GM23338 (cell line): ENCODE data around the gene ISG20. TPM values are rescaled to one million over a fixed set of nuclear protein-coding genes. Genes with fewer than 3 reads are reported as not detected.

Experiments used
- ATAC-seq: fragments of 200-7000 bp; cut with Tn5 transposase; 3 replicates; pipeline ENCODE4 v1.9.1; 2020
- DNase-seq: peaks from one replicate; pipeline ENCODE4 v3.0.0-alpha.2; 2015; ENCODE audit warnings: low spot score
- H2AFZ ChIP-seq: fragments of 200-600 bp; sonication (generic); 2 replicates; pipeline ENCODE4 v1.8.0; 2016; ENCODE audit warnings: antibody characterized with exemption, mild to moderate bottlenecking, moderate library complexity
- H3F3A ChIP-seq: fragments of 200-600 bp; sonication (generic); replicated peaks from 2 replicates; pipeline ENCODE4 v1.8.0; 2017; ENCODE audit warnings: antibody characterized with exemption, mixed run types, low read depth
- H3K27ac ChIP-seq: fragments of 200-600 bp; sonication (generic); 2 replicates; pipeline ENCODE4 v1.6.1; 2016; ENCODE audit warnings: low read depth
- H3K27me3 ChIP-seq: fragments of 200-600 bp; sonication (generic); 2 replicates; pipeline ENCODE4 v1.8.0; 2016; ENCODE audit warnings: mild to moderate bottlenecking, mixed run types, moderate library complexity; ENCODE audit not compliant: insufficient read depth
- H3K36me3 ChIP-seq: fragments of 200-600 bp; sonication (generic); 2 replicates; pipeline ENCODE4 v1.8.0; 2016; ENCODE audit warnings: mild to moderate bottlenecking; ENCODE audit not compliant: insufficient read depth
- H3K4me1 ChIP-seq: fragments of 200-600 bp; sonication (generic); 2 replicates; pipeline ENCODE4 v1.8.0; 2016; ENCODE audit warnings: mild to moderate bottlenecking, moderate library complexity; ENCODE audit not compliant: insufficient read depth
- H3K4me2 ChIP-seq: fragments of 200-600 bp; sonication (generic); 2 replicates; pipeline ENCODE4 v1.7.1; 2017; ENCODE audit warnings: mixed run types
- H3K4me3 ChIP-seq: fragments of 200-600 bp; sonication (generic); 2 replicates; pipeline ENCODE4 v1.6.1; 2016; ENCODE audit warnings: mixed run types
- H3K79me2 ChIP-seq: fragments of 200-600 bp; sonication (generic); replicated peaks from 2 replicates; pipeline ENCODE4 v1.8.0; 2017; ENCODE audit warnings: mild to moderate bottlenecking; ENCODE audit not compliant: insufficient read depth
- H3K9me2 ChIP-seq: fragments of 200-600 bp; sonication (generic); 2 replicates; pipeline ENCODE4 v1.8.0; 2017; ENCODE audit not compliant: insufficient read depth
- H4K20me1 ChIP-seq: fragments of 200-600 bp; sonication (generic); replicated peaks from 2 replicates; pipeline ENCODE4 v1.8.0; 2017; ENCODE audit warnings: mild to moderate bottlenecking; ENCODE audit not compliant: insufficient read depth
- H3K27ac Mint-ChIP-seq: 2 replicates; pipeline ENCODE4 v1.8.0; 2020; ENCODE audit warnings: inconsistent platforms, mild to moderate bottlenecking, moderate library complexity, mixed read lengths
- H3K27me3 Mint-ChIP-seq: 3 replicates; pipeline ENCODE4 v1.8.0; 2022; ENCODE audit warnings: low read depth, mild to moderate bottlenecking, moderate library complexity, mixed read lengths, inconsistent platforms; ENCODE audit not compliant: insufficient read depth, poor library complexity
- H3K36me3 Mint-ChIP-seq: 3 replicates; pipeline ENCODE4 v1.8.0; 2021; ENCODE audit warnings: low read depth, mild to moderate bottlenecking, inconsistent platforms, moderate library complexity, mixed read lengths
- H3K4me1 Mint-ChIP-seq: 3 replicates; pipeline ENCODE4 v1.8.0; 2020; ENCODE audit warnings: mild to moderate bottlenecking, inconsistent platforms, mixed read lengths
- H3K4me3 Mint-ChIP-seq: 3 replicates; pipeline ENCODE4 v1.8.0; 2021; ENCODE audit warnings: moderate library complexity, mild to moderate bottlenecking, inconsistent platforms, mixed read lengths
- H3K9me3 Mint-ChIP-seq: 3 replicates; pipeline ENCODE4 v1.8.0; 2020; ENCODE audit warnings: moderate library complexity, mild to moderate bottlenecking, inconsistent platforms, mixed read lengths
- CREB1 ChIP-seq: fragments of 250-450 bp; sonication (Bioruptor Pico); IDR thresholded peaks from 2 replicates; pipeline ENCODE4 v1.5.0; 2020; ENCODE audit warnings: low read depth, mild to moderate bottlenecking, moderate library complexity
- ETS1 ChIP-seq: IDR thresholded peaks from 2 replicates; pipeline ENCODE4 v1.6.1; 2016; ENCODE audit warnings: antibody characterized with exemption
- EZH2 ChIP-seq: fragments of 200-600 bp; sonication (generic); IDR thresholded peaks from one replicate; pipeline ENCODE4 v1.8.0; 2017; ENCODE audit warnings: antibody characterized with exemption, mild to moderate bottlenecking, low read depth; ENCODE audit not compliant: unreplicated experiment
- EZH2phosphoT487 ChIP-seq: fragments of 200-600 bp; sonication (generic); IDR thresholded peaks from one replicate; pipeline ENCODE4 v1.8.1; 2018; ENCODE audit warnings: antibody characterized with exemption; ENCODE audit not compliant: unreplicated experiment
- NANOG ChIP-seq: IDR thresholded peaks from 2 replicates; pipeline ENCODE4 v1.6.1; 2016; ENCODE audit warnings: antibody characterized with exemption, borderline replicate concordance
- ZNF331 ChIP-seq: fragments of 250-450 bp; sonication (Bioruptor Pico); IDR thresholded peaks from 2 replicates; pipeline ENCODE4 v1.5.0; 2020; ENCODE audit warnings: low read depth, mild to moderate bottlenecking, moderate library complexity
- ZNF462 ChIP-seq: fragments of 250-450 bp; sonication (Bioruptor Pico); IDR thresholded peaks from 2 replicates; pipeline ENCODE4 v1.5.0; 2020; ENCODE audit warnings: mild to moderate bottlenecking, moderate library complexity
- polyA plus RNA-seq: library from polyadenylated mRNA; unstranded; fragments of >200 nt; fragmentation: Nextera tagmentation; extraction: Ambion mirVana; gene quantifications from 2 replicates; pipeline ENCODE4 v1.2.1, GENCODE V29; 2016
- total RNA-seq: library from RNA; depleted of rRNA; stranded (reverse); fragments of >200 nt; shearing (Covaris generic); gene quantifications from 2 replicates; pipeline ENCODE4 v1.2.3, GENCODE V29; 2014

Gene ISG20
- total and polyA plus RNA-seq, 2 experiments from 2014 or later = 3.2 to 3.7 TPM

- no peak overlapping the region for H3K27ac Mint-ChIP-seq
These were observed 29.3 kb upstream of the ISG20 start for GRCh38 chr15:88609344-88610090.

More at GRCh38 chr15:88609344-88610090, 29.3 kb upstream of the ISG20 start:
- peaks cover 62% of the 10 kb centered on the region for H3K27me3 Mint-ChIP-seq
- H3K36me3 ChIP-seq = no peaks in the 10 kb centered on the region
- peak; percentile 86 for DNase-seq
- H3F3A ChIP-seq = 0 out of 2 replicates have a peak, but pooled peaks cover 9% of the 10 kb centered on the region
- H3K4me2 ChIP-seq = peak overlapping the region; percentile 64; the same call in 1 of the 2 replicates
- no peaks in the 10 kb centered on the region for H3K36me3 Mint-ChIP-seq
- no peak for ATAC-seq
- no peaks in the 10 kb centered on the region for H4K20me1 ChIP-seq
- TF ChIP-seq ETS1 (no peak), NANOG (no peak), ZNF331 (CRISPR knock-in tag) (no peak), EZH2 (no peak), CREB1 (no peak), EZH2phosphoT487 (no peak), ZNF462 (CRISPR knock-in tag) (no peak)
- H3K79me2 ChIP-seq = no peaks in the 10 kb centered on the region
- no peak overlapping the region for H3K4me3 ChIP-seq
- no peak overlapping the region for H2AFZ ChIP-seq
- H3K27me3 ChIP-seq = peaks cover 55% of the 10 kb centered on the region
- H3K4me1 ChIP-seq = peaks cover 68% of the 10 kb centered on the region
- no peak overlapping the region for H3K27ac ChIP-seq
- H3K9me3 Mint-ChIP-seq = peaks cover 2% of the 10 kb centered on the region; the same call in 1 of the 3 replicates
- peaks cover 81% of the 10 kb centered on the region for H3K4me1 Mint-ChIP-seq
- H3K9me2 ChIP-seq = no peaks in the 10 kb centered on the region
- H3K4me3 Mint-ChIP-seq = no peak overlapping the region; the same call in 2 of the 3 replicates
